Measurements from ENCODE around the gene TNK2. TPM values are rescaled to one million over a fixed set of nuclear protein-coding genes. Genes with fewer than 3 reads are reported as not detected.

The TNK2 gene
- total RNA-seq, 1 donor from 2014 or later: 132 TPM

- H3K27me3 Mint-ChIP-seq: no peaks in the 10 kb centered on the region
- peak overlapping the region; percentile 85 for H3K4me3 Mint-ChIP-seq
- H3K36me3 Mint-ChIP-seq (ENCODE audit: low read depth): peaks cover 2% of the 10 kb centered on the region
- DNase-seq (peak; percentile 58), ATAC-seq (ENCODE audit: low read depth) (no peak)
- CTCF ChIA-PET: interaction anchor here (0.7 to 3.6 kb wide), 4 partner anchors 13 to 55 kb away, joined by 3 to 87 read pairs (median 6); no protein-coding TSS in a partner anchor
- TF ChIP-seq CTCF (IDR thresholded peaks at IDR 0.05): no peak
- POLR2A ChIA-PET: interaction anchor here (0.6 to 6.0 kb wide), 8 partner anchors 11 to 1221 kb away, joined by 3 to 217 read pairs (median 4); partner anchors contain the start of gene PPP1R2
- intact Hi-C loops (cut with micrococcal nuclease): loop anchor here (1.0 to 10.0 kb wide), 12 partner anchors 8 to 1770 kb away; partner anchors contain the start of genes ACAP2, ATP13A3, FAM43A and HES1
- peak overlapping the region; percentile 100 for H3K27ac Mint-ChIP-seq
- peaks cover 62% of the 10 kb centered on the region for H3K4me1 Mint-ChIP-seq
- no peaks in the 10 kb centered on the region for H3K9me3 Mint-ChIP-seq
These were observed 742 bp downstream of the TNK2 start for GRCh38 chr3:195907684-195907933.

GRCh38 chr3:195906865-195907683 is 1.3 kb downstream of the TNK2 start:
- peak; percentile 34 for ATAC-seq (ENCODE audit: low read depth)
- peaks cover 66% of the 10 kb centered on the region for H3K4me1 Mint-ChIP-seq
- no peaks in the 10 kb centered on the region for H3K9me3 Mint-ChIP-seq
- TF ChIP-seq CTCF (IDR thresholded peaks at IDR 0.05): no peak
- H3K27ac Mint-ChIP-seq: peak overlapping the region; percentile 100
- no peaks in the 10 kb centered on the region for H3K27me3 Mint-ChIP-seq
- CTCF ChIA-PET: interaction anchor here (0.7 to 3.6 kb wide), 4 partner anchors 12 to 55 kb away, joined by 3 to 87 read pairs (median 6); no protein-coding TSS in a partner anchor
- peak overlapping the region; percentile 85 for H3K4me3 Mint-ChIP-seq
- intact Hi-C loops (cut with micrococcal nuclease): loop anchor here (1.0 to 10.0 kb wide), 12 partner anchors 8 to 1770 kb away; partner anchors contain the start of genes ACAP2, ATP13A3, FAM43A and HES1
- POLR2A ChIA-PET: interaction anchor here (0.6 to 6.0 kb wide), 8 partner anchors 11 to 1234 kb away, joined by 3 to 217 read pairs (median 4); partner anchors contain the start of gene PPP1R2
- peak; percentile 58 for DNase-seq
- H3K36me3 Mint-ChIP-seq (ENCODE audit: low read depth): peaks cover 2% of the 10 kb centered on the region

GRCh38 chr3:195905970-195906864 is 2.1 kb downstream of the TNK2 start:
- ChIA-PET POLR2A (interaction anchor here (0.6 to 6.0 kb wide), 5 partner anchors 10 to 1234 kb away, joined by 3 to 217 read pairs (median 4); partner anchors contain the start of gene PPP1R2), CTCF (interaction anchor here (0.6 to 3.6 kb wide), 4 partner anchors 11 to 774 kb away, joined by 3 to 87 read pairs (median 8); no protein-coding TSS in a partner anchor)
- TF ChIP-seq CTCF (IDR thresholded peaks at IDR 0.05): no peak
- DNase-seq: no peak
- peaks cover 75% of the 10 kb centered on the region for H3K4me1 Mint-ChIP-seq
- intact Hi-C loops (cut with micrococcal nuclease): loop anchor here (2.0 to 10.0 kb wide), 10 partner anchors 159 to 1769 kb away; partner anchors contain the start of genes ACAP2, ATP13A3, FAM43A and HES1
- peaks cover 2% of the 10 kb centered on the region for H3K36me3 Mint-ChIP-seq (ENCODE audit: low read depth)
- ATAC-seq (ENCODE audit: low read depth): no peak
- no peaks in the 10 kb centered on the region for H3K9me3 Mint-ChIP-seq
- H3K4me3 Mint-ChIP-seq: peak overlapping the region; percentile 85
- H3K27ac Mint-ChIP-seq: peak overlapping the region; percentile 100
- no peaks in the 10 kb centered on the region for H3K27me3 Mint-ChIP-seq

- DNase-seq: no peak
- no peak for TF ChIP-seq CTCF (IDR thresholded peaks at IDR 0.05)
- Mint-ChIP-seq H3K27ac (peak overlapping the region; percentile 100), H3K27me3 (no peaks in the 10 kb centered on the region), H3K9me3 (no peaks in the 10 kb centered on the region), H3K36me3 (ENCODE audit: low read depth) (peaks cover 2% of the 10 kb centered on the region), H3K4me3 (peak overlapping the region; percentile 57), H3K4me1 (peaks cover 90% of the 10 kb centered on the region)
- ChIA-PET CTCF (interaction anchor here (1.5 to 1.9 kb wide), 3 partner anchors 9 to 10 kb away, joined by 4 to 9 read pairs (median 6); no protein-coding TSS in a partner anchor), POLR2A (interaction anchor here (0.7 to 6.0 kb wide), 3 partner anchors 8 to 10 kb away, joined by 3 to 217 read pairs (median 10); no protein-coding TSS in a partner anchor)
- ATAC-seq (ENCODE audit: low read depth): no peak
- intact Hi-C loops (cut with micrococcal nuclease): loop anchor here (10.0 kb wide), 2 partner anchors 290 to 1120 kb away; partner anchors contain the start of gene MELTF
These were observed 4.0 kb downstream of the TNK2 start for GRCh38 chr3:195904368-195904767.
